Measurements from ENCODE around the gene RNF115. TPM values are rescaled to one million over a fixed set of nuclear protein-coding genes. Genes with fewer than 3 reads are reported as not detected.

RNF115 gene
- polyA plus RNA-seq, 1 of the 3 experiments (the other 2 are of a cell fraction), result 4.8 TPM

DNA sequence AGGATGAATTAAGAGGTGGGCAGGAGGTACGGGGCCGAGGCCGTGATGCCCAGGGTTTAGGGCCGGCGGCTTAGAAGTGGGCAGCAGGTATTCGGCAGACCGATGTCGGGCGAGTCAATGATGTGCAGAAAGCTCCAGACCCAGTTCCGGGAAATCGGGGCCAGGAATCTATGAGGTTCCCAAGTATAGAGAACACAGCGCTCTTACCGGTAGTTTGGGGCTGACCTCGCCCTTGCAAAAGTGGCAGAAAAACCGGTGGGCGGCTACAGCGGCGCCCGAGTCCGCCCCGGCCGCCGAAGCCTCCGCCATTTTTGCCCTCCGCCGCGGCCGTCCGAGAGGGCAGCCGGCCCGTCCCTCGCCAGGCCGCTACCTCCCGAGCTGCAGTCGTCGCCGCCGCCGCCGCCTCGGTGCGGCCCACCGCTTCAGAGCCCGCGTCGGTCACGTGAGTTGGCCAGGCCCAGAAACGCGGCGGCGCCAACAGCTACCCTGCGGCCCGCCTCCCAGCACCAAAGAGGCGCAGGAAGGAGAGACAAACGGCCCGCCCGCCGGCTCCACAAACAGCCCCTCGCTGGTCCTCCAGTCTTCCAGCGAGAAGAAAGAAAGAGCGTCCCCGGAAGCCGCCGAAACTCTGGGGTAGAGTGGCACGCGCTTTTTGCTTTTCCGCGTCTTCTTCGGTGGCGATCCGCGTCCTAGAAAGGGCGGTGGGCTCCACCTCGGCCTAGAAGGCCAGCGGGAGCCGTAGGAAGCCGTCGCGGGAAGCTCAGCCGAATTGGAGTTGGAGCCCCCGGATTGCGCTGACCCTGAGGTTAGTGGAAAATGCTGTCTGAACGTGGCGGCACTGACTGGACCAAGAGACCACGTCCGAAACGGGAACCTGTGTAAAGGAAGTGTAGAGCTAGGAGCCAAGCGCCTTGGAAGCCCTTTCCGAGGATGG lies at the start of gene RNF115, which contains the start of gene POLR3C (continued):
- TF ChIP-seq, protein P1, sequence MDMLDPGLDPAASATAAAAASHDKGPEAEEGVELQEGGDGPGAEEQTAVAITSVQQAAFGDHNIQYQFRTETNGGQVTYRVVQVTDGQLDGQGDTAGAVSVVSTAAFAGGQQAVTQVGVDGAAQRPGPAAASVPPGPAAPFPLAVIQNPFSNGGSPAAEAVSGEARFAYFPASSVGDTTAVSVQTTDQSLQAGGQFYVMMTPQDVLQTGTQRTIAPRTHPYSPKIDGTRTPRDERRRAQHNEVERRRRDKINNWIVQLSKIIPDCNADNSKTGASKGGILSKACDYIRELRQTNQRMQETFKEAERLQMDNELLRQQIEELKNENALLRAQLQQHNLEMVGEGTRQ (IDR thresholded peaks at IDR 0.05; ENCODE audit: borderline replicate concordance, low read depth, low read length), result peak; percentile 42; the same call in 1 of the 2 replicates
- TF ChIP-seq, protein P2, sequence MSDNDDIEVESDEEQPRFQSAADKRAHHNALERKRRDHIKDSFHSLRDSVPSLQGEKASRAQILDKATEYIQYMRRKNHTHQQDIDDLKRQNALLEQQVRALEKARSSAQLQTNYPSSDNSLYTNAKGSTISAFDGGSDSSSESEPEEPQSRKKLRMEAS (IDR thresholded peaks at IDR 0.05; ENCODE audit: low read depth), result peak; percentile 90
- TF ChIP-seq POLR2AphosphoS5 (IDR thresholded peaks at IDR 0.05; ENCODE audit: low read depth, low read length), result peak; percentile 86
- peak; percentile 82 for TF ChIP-seq GABPA (IDR thresholded peaks at IDR 0.05; ENCODE audit: low read depth)
- peak; percentile 8; the same call in 1 of the 2 replicates for TF ChIP-seq SMC3 (IDR thresholded peaks at IDR 0.05; ENCODE audit: low read depth, low read length)
- TF ChIP-seq NFIC (IDR thresholded peaks at IDR 0.05; ENCODE audit: borderline replicate concordance), result no peak; the same call in 1 of the 2 replicates
- TF ChIP-seq TEAD4 (IDR thresholded peaks at IDR 0.05; ENCODE audit: borderline replicate concordance, insufficient read depth), result 0 out of 2 replicates have a peak, but pooled peaks have one; percentile 11
- TF ChIP-seq GATA2 (CRISPR knock-in tag; IDR thresholded peaks at IDR 0.05), result no peak
- peak; percentile 94 for TF ChIP-seq TAF1 (IDR thresholded peaks at IDR 0.05; ENCODE audit: borderline replicate concordance, low read depth, low read length)
- TF ChIP-seq TCF12 (IDR thresholded peaks at IDR 0.05), result peak; percentile 38; the same call in 1 of the 2 replicates
- peak; percentile 24; the same call in 1 of the 2 replicates for TF ChIP-seq JUND (IDR thresholded peaks at IDR 0.05)
- no peak for TF ChIP-seq FOXM1 (IDR thresholded peaks at IDR 0.05; ENCODE audit: low read depth)
- TF ChIP-seq RCOR1 (IDR thresholded peaks at IDR 0.05; ENCODE audit: low read length), result no peak
- peak; percentile 72 for TF ChIP-seq YY1 (IDR thresholded peaks at IDR 0.05; ENCODE audit: low read depth)
- no peak for TF ChIP-seq FOSL2 (IDR thresholded peaks at IDR 0.05; ENCODE audit: borderline replicate concordance, low read depth)

DNA sequence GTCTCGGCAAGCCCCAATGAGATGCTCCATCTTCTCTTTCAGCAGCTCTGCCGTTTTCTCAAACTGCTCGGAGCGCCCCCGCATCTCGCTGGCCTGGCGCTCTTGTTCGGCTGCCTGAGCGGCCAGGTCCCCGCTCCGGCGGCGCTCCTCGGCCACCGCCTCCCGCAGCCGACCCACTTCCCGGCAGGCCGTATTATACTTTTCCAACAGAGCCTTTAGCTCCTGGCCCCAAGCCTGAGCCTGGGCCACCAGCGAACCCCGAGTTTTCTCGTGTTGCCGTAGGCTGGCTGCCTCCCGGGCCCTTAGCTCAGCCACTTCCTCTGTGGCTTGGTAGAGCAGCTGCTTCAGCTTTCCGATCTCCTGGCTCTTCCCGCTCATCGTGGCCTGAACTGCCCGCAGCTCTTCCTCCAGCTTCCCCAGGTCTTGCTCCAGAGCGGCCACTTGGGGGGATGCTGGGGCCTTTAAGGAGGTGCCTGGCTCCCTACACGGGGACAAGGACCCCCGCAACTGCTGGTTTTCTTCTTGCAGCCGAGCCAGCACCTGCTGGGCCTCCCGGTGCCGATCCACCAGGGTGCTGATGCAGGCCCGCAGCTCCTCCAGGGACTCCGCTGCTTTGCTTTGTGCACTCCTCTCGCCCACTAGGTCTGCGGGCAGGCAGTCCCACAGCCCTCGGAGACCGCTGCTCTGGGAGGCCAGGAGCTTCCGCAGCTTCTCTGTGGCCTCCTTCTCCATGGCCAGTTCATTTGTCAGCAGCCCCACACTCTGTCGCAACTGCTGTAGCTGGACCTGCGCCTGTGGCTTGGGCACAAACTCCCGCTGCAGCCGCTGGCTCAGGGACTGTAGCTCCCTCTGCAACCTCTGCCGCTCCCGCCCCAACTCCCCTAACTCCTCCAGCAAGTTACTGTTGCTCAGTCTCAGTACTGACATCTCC lies 48.4 kb upstream of the RNF115 start:
- Histone ChIP-seq H3K36me3 (replicated peaks in 1 of 2; ENCODE audit: control insufficient read depth in 1 of 2, insufficient read depth in 2 of 2, low read length in 1 of 2) (no peaks in the 10 kb centered on the region), H4K20me1 (ENCODE audit: insufficient read depth) (no peaks in the 10 kb centered on the region), H3K4me1 (ENCODE audit: control insufficient read depth in 1 of 2, insufficient read depth in 2 of 2, low read depth in 1 of 2, low read length in 1 of 2) (no peaks in the 10 kb centered on the region), H3K4me2 (no peak overlapping the region), H3K79me2 (ENCODE audit: insufficient read depth) (no peaks in the 10 kb centered on the region), H3F3A (replicated peaks; ENCODE audit: insufficient read depth) (no peaks in the 10 kb centered on the region), H3K9ac (no peak overlapping the region), H3K9me2 (no peaks in the 10 kb centered on the region), H3K27ac (ENCODE audit: low read depth in 2 of 2, low read length in 1 of 2) (no peak overlapping the region), H2AFZ (ENCODE audit: low read depth) (no peak overlapping the region), H3K4me3 (ENCODE audit: low read depth in 2 of 2, low read length in 1 of 2) (no peak overlapping the region), H3K27me3 (ENCODE audit: insufficient read depth) (no peaks in the 10 kb centered on the region), H3K9me3 (no peaks in the 10 kb centered on the region)
- WGBS (ENCODE audit: low lambda C conversion rate), result 81% methylated on average over 42 of the region's 47 CpGs
- no peak for DNase-seq
- ChIA-PET POLR2A (no interaction called here), CTCF (interaction anchor here (0.8 to 3.0 kb wide), 5 partner anchors 14 to 135 kb away, joined by 3 to 12 read pairs (median 6); partner anchors contain the start of genes ITGA10, NUDT17 and PIAS3)
- TF ChIP-seq, protein P3, sequence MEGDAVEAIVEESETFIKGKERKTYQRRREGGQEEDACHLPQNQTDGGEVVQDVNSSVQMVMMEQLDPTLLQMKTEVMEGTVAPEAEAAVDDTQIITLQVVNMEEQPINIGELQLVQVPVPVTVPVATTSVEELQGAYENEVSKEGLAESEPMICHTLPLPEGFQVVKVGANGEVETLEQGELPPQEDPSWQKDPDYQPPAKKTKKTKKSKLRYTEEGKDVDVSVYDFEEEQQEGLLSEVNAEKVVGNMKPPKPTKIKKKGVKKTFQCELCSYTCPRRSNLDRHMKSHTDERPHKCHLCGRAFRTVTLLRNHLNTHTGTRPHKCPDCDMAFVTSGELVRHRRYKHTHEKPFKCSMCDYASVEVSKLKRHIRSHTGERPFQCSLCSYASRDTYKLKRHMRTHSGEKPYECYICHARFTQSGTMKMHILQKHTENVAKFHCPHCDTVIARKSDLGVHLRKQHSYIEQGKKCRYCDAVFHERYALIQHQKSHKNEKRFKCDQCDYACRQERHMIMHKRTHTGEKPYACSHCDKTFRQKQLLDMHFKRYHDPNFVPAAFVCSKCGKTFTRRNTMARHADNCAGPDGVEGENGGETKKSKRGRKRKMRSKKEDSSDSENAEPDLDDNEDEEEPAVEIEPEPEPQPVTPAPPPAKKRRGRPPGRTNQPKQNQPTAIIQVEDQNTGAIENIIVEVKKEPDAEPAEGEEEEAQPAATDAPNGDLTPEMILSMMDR (IDR thresholded peaks at IDR 0.05), result no peak
- TF ChIP-seq, protein P1 (IDR thresholded peaks at IDR 0.05; ENCODE audit: borderline replicate concordance, low read depth, low read length), result no peak
- TF ChIP-seq, protein P4, sequence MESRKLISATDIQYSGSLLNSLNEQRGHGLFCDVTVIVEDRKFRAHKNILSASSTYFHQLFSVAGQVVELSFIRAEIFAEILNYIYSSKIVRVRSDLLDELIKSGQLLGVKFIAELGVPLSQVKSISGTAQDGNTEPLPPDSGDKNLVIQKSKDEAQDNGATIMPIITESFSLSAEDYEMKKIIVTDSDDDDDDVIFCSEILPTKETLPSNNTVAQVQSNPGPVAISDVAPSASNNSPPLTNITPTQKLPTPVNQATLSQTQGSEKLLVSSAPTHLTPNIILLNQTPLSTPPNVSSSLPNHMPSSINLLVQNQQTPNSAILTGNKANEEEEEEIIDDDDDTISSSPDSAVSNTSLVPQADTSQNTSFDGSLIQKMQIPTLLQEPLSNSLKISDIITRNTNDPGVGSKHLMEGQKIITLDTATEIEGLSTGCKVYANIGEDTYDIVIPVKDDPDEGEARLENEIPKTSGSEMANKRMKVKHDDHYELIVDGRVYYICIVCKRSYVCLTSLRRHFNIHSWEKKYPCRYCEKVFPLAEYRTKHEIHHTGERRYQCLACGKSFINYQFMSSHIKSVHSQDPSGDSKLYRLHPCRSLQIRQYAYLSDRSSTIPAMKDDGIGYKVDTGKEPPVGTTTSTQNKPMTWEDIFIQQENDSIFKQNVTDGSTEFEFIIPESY (IDR thresholded peaks at IDR 0.05; ENCODE audit: borderline replicate concordance, low read depth), result no peak
- TF ChIP-seq FOXM1 (IDR thresholded peaks at IDR 0.05; ENCODE audit: low read depth) (no peak), GABPA (IDR thresholded peaks at IDR 0.05; ENCODE audit: low read depth) (no peak), TEAD4 (IDR thresholded peaks at IDR 0.05; ENCODE audit: borderline replicate concordance, insufficient read depth) (no peak), FOSL2 (IDR thresholded peaks at IDR 0.05; ENCODE audit: borderline replicate concordance, low read depth) (no peak), NRF1 (IDR thresholded peaks at IDR 0.05; ENCODE audit: low read depth, low read length) (no peak), SMC3 (IDR thresholded peaks at IDR 0.05; ENCODE audit: low read depth, low read length) (no peak), YY1 (IDR thresholded peaks at IDR 0.05; ENCODE audit: low read depth) (no peak), SIN3A (IDR thresholded peaks at IDR 0.05; ENCODE audit: borderline replicate concordance, low read depth, low read length) (no peak), RFX5 (IDR thresholded peaks at IDR 0.05; ENCODE audit: low read length) (no peak), RAD21 (IDR thresholded peaks at IDR 0.05; ENCODE audit: low read length) (no peak)
- TF ChIP-seq, protein P2 (IDR thresholded peaks at IDR 0.05; ENCODE audit: low read depth), result no peak
